ENCODE measurements around the gene PDE6B. TPM values are rescaled to one million over a fixed set of nuclear protein-coding genes. Genes with fewer than 3 reads are reported as not detected.

PDE6B gene
- total RNA-seq, 1 experiment from 2014 or later, result 10.8 TPM

- H3K36me3 Mint-ChIP-seq (ENCODE audit: insufficient read depth in 1 of 3, low read depth in 3 of 3), result peaks cover 0 to 3% (median 0%) of the 10 kb centered on the region in 3 experiments; a peak in 2 of 7 replicates
- H3K23me2 ChIP-seq (ENCODE audit: insufficient read length, low read depth, low read length, poor library complexity, severe bottlenecking), result no peaks in the 10 kb centered on the region
- no peaks in the 10 kb centered on the region for H3K9me3 ChIP-seq (ENCODE audit: control insufficient read depth, low read depth, low read length)
- no peak overlapping the region for H3T11ph ChIP-seq (ENCODE audit: low read length)
- no peaks in the 10 kb centered on the region; a peak in 1 of 5 replicates for H3K9me3 Mint-ChIP-seq
- H3K79me1 ChIP-seq (ENCODE audit: insufficient read depth, low read depth, low read length, poor library complexity, severe bottlenecking), result no peaks in the 10 kb centered on the region
- no peak overlapping the region for H2BK5ac ChIP-seq (ENCODE audit: insufficient read length, low read length)
- H3K9ac ChIP-seq (ENCODE audit: extremely low read depth, insufficient read length, low read length), result no peak overlapping the region
- H2BK120ac ChIP-seq (ENCODE audit: low read depth, low read length, poor library complexity, severe bottlenecking), result no peak overlapping the region
- no peak overlapping the region for H2BK15ac ChIP-seq (ENCODE audit: low read depth, low read length)
- peaks cover 6% of the 10 kb centered on the region for H3K27me3 Mint-ChIP-seq (ENCODE audit: low read depth)
- H3K4ac ChIP-seq (ENCODE audit: low read depth, low read length), result no peak overlapping the region
- H3K4me3 Mint-ChIP-seq, result no peak overlapping the region
- H3K18ac ChIP-seq (ENCODE audit: insufficient read length, low read depth, low read length), result no peak overlapping the region
- H4K20me1 ChIP-seq (ENCODE audit: control insufficient read depth, insufficient read depth, insufficient read length), result no peaks in the 10 kb centered on the region
- no peak overlapping the region for H3K27ac Mint-ChIP-seq
- H3K14ac ChIP-seq (ENCODE audit: insufficient read depth, low read length), result no peak overlapping the region
- peaks cover 7% of the 10 kb centered on the region; the same call in 1 of the 2 replicates for H3K4me1 ChIP-seq (ENCODE audit: insufficient read depth, low read length)
- no peak overlapping the region for H3K56ac ChIP-seq (ENCODE audit: insufficient read length, low read depth, low read length)
- H3K79me2 ChIP-seq (ENCODE audit: insufficient read depth, low read length), result no peaks in the 10 kb centered on the region
- H3K23ac ChIP-seq (ENCODE audit: insufficient read length, low read depth, low read length), result no peak overlapping the region
- no peaks in the 10 kb centered on the region for H3K27me3 ChIP-seq (ENCODE audit: insufficient read depth, low read length)
- no peak overlapping the region for H4K5ac ChIP-seq (ENCODE audit: insufficient read length, low read depth, low read length)
- no peak overlapping the region for H2BK20ac ChIP-seq (ENCODE audit: low read depth, low read length, poor library complexity, severe bottlenecking)
- no peak overlapping the region for H2AFZ ChIP-seq (ENCODE audit: low read length)
- H3K4me2 ChIP-seq (ENCODE audit: insufficient read depth, insufficient read length, low read length), result no peak overlapping the region
- H4K91ac ChIP-seq (ENCODE audit: insufficient read length, low read depth, low read length), result no peak overlapping the region
- H2BK12ac ChIP-seq (ENCODE audit: insufficient read length, low read depth, low read length), result no peak overlapping the region
- no peak overlapping the region for H4K8ac ChIP-seq (replicated peaks; ENCODE audit: insufficient read length, low read depth, low read length)
- H2AK5ac ChIP-seq (ENCODE audit: insufficient read length, low read length), result no peak overlapping the region
- peaks cover 6 to 30% of the 10 kb centered on the region in 2 experiments for H3K4me1 Mint-ChIP-seq
- peak; percentile 31 for DNase-seq
- TF ChIP-seq CTCF (conservative IDR thresholded peaks at IDR 0.05), result no peak
- H3K27ac ChIP-seq (ENCODE audit: insufficient read length, low read depth, low read length), result no peak overlapping the region
- WGBS (ENCODE audit: extremely low coverage, insufficient read length, low lambda C conversion rate), result no CpG with 5 or more reads among the region's 31 CpGs
Observed at GRCh38 chr4:686413-687040, 61.2 kb downstream of the PDE6B start.

Measured in H9 (cell line).